Thymus (tissue), 11 donors: Measurements from ENCODE around the gene SEC22A. TPM values are rescaled to one million over a fixed set of nuclear protein-coding genes. Genes with fewer than 3 reads are reported as not detected.

ENCODE experiments used
- DNase-seq, 9 donors: peaks; one replicate each; pipeline ENCODE4 v3.0.0-alpha.2; 2013; ENCODE audit warnings: low spot score in 9 of 9, low read depth in 6 of 9, missing footprints in 1 of 9
- H3K27ac ChIP-seq, 2 donors: one replicate each; pipeline ENCODE4 v1.5.1; 2013; ENCODE audit warnings: control low read depth in 1 of 2, low read depth in 1 of 2, low read length in 1 of 2, mild to moderate bottlenecking in 1 of 2, moderate library complexity in 1 of 2
- H3K27me3 ChIP-seq, 2 donors: one replicate each; pipeline ENCODE4 v1.5.1; 2013; ENCODE audit warnings: low read length in 1 of 2; ENCODE audit not compliant: control insufficient read depth in 2 of 2, insufficient read depth in 1 of 2
- H3K36me3 ChIP-seq, 2 donors: one replicate each; pipeline ENCODE4 v1.5.1; 2013; ENCODE audit warnings: low read length in 1 of 2, mild to moderate bottlenecking in 1 of 2, moderate library complexity in 1 of 2; ENCODE audit not compliant: control insufficient read depth in 2 of 2, insufficient read depth in 2 of 2
- H3K4me1 ChIP-seq, 2 donors: one replicate each; pipeline ENCODE4 v1.5.1; 2013; ENCODE audit warnings: low read length in 2 of 2; ENCODE audit not compliant: control insufficient read depth in 2 of 2, insufficient read depth in 2 of 2
- H3K4me3 ChIP-seq, 2 donors: one replicate each; pipeline ENCODE4 v1.5.1; 2013; ENCODE audit warnings: low read length in 2 of 2, control low read depth in 1 of 2, mild to moderate bottlenecking in 1 of 2
- H3K9me3 ChIP-seq, 2 donors: one replicate each; pipeline ENCODE4 v1.5.1; 2013; ENCODE audit warnings: low read length in 1 of 2, mild to moderate bottlenecking in 1 of 2; ENCODE audit not compliant: control insufficient read depth in 2 of 2, insufficient read depth in 1 of 2
- WGBS: extraction: QIAGEN DNeasy Blood & Tissue Kit; methylation state at CpG from one replicate; pipeline ENCODE4 v1.1.7; 2013; 5-methylcytosine and 5-hydroxymethylcytosine counted together
- polyA plus RNA-seq: library from polyadenylated mRNA; stranded (reverse); fragments of 200-250 nt; gene quantifications from one replicate; pipeline ENCODE4 v1.2.3, GENCODE V29; 2013
- total RNA-seq: library from RNA; stranded (reverse); fragments of 120-200 nt; gene quantifications from one replicate; pipeline ENCODE4 v1.2.4, GENCODE V29; 2013
- donor health status: healthy.

Gene SEC22A
- total and polyA plus RNA-seq, 2 donors = 15.8 to 23.2 TPM

GRCh38 chr3:123279121-123279520 lies 77.4 kb downstream of the SEC22A start:
- WGBS = 85% methylated on average over 7 of the region's 7 CpGs
- Histone ChIP-seq H3K27me3 (no peaks in the 10 kb centered on the region), H3K36me3 (no peaks in the 10 kb centered on the region), H3K9me3 (no peaks in the 10 kb centered on the region), H3K4me3 (no peak overlapping the region), H3K4me1 (no peaks in the 10 kb centered on the region), H3K27ac (no peak overlapping the region)
- DNase-seq = no peak

GRCh38 chr3:123281406-123281805 lies 79.7 kb downstream of the SEC22A start:
- no peaks in the 10 kb centered on the region for H3K9me3 ChIP-seq
- no peaks in the 10 kb centered on the region for H3K4me1 ChIP-seq
- H3K27me3 ChIP-seq = no peaks in the 10 kb centered on the region
- no peak for DNase-seq
- no peaks in the 10 kb centered on the region for H3K36me3 ChIP-seq
- H3K4me3 ChIP-seq = no peak overlapping the region
- no peak overlapping the region for H3K27ac ChIP-seq
- 98% methylated on average over 3 of the region's 3 CpGs for WGBS

- Histone ChIP-seq H3K36me3 (no peaks in the 10 kb centered on the region), H3K4me3 (no peak overlapping the region), H3K27me3 (no peaks in the 10 kb centered on the region), H3K27ac (no peak overlapping the region), H3K9me3 (no peaks in the 10 kb centered on the region), H3K4me1 (no peaks in the 10 kb centered on the region)
- DNase-seq = no peak
- 98% methylated on average over 2 of the region's 2 CpGs for WGBS
Measured at GRCh38 chr3:123281929-123282328, 80.2 kb downstream of the SEC22A start.

- no peaks in the 10 kb centered on the region for H3K36me3 ChIP-seq
- H3K27me3 ChIP-seq = no peaks in the 10 kb centered on the region
- H3K27ac ChIP-seq = no peak overlapping the region
- DNase-seq = no peak
- WGBS = 96% methylated on average over 8 of the region's 8 CpGs
- H3K9me3 ChIP-seq = no peaks in the 10 kb centered on the region
- no peaks in the 10 kb centered on the region for H3K4me1 ChIP-seq
- H3K4me3 ChIP-seq = no peak overlapping the region
Measured at GRCh38 chr3:123282461-123282860, 80.7 kb downstream of the SEC22A start.

GRCh38 chr3:123283074-123283473 lies 81.3 kb downstream of the SEC22A start:
- no peaks in the 10 kb centered on the region for H3K9me3 ChIP-seq
- DNase-seq = no peak
- H3K36me3 ChIP-seq = no peaks in the 10 kb centered on the region
- no peak overlapping the region for H3K4me3 ChIP-seq
- no peak overlapping the region for H3K27ac ChIP-seq
- H3K27me3 ChIP-seq = no peaks in the 10 kb centered on the region
- H3K4me1 ChIP-seq = no peaks in the 10 kb centered on the region
- WGBS = 94% methylated on average over 9 of the region's 9 CpGs

- H3K27me3 ChIP-seq = no peaks in the 10 kb centered on the region
- no peaks in the 10 kb centered on the region for H3K4me1 ChIP-seq
- WGBS = 94% methylated on average over 17 of the region's 17 CpGs
- H3K36me3 ChIP-seq = no peaks in the 10 kb centered on the region
- H3K27ac ChIP-seq = no peak overlapping the region
- no peak overlapping the region for H3K4me3 ChIP-seq
- DNase-seq = no peak
- no peaks in the 10 kb centered on the region for H3K9me3 ChIP-seq
Measured at GRCh38 chr3:123283657-123284398, 82.1 kb downstream of the SEC22A start.

- H3K27ac ChIP-seq = no peak overlapping the region
- H3K4me3 ChIP-seq = no peak overlapping the region
- H3K4me1 ChIP-seq = no peaks in the 10 kb centered on the region
- no peak for DNase-seq
- H3K9me3 ChIP-seq = no peaks in the 10 kb centered on the region
- H3K36me3 ChIP-seq = no peaks in the 10 kb centered on the region
- H3K27me3 ChIP-seq = no peaks in the 10 kb centered on the region
- 94% methylated on average over 18 of the region's 18 CpGs for WGBS
Measured at GRCh38 chr3:123284399-123285010, 82.8 kb downstream of the SEC22A start.

GRCh38 chr3:123285066-123285465 lies 83.3 kb downstream of the SEC22A start:
- WGBS = 84% methylated on average over 9 of the region's 9 CpGs
- Histone ChIP-seq H3K27me3 (no peaks in the 10 kb centered on the region), H3K4me3 (no peak overlapping the region), H3K4me1 (no peaks in the 10 kb centered on the region), H3K36me3 (no peaks in the 10 kb centered on the region), H3K9me3 (no peaks in the 10 kb centered on the region), H3K27ac (no peak overlapping the region)
- no peak for DNase-seq

- WGBS = 93% methylated on average over 4 of the region's 4 CpGs
- DNase-seq = no peak
Measured at GRCh38 chr3:123285479-123285878, 83.7 kb downstream of the SEC22A start.

More at GRCh38 chr3:123285479-123285878, 83.7 kb downstream of the SEC22A start:
- no peak overlapping the region for H3K27ac ChIP-seq
- no peaks in the 10 kb centered on the region for H3K36me3 ChIP-seq
- H3K4me3 ChIP-seq = no peak overlapping the region
- no peaks in the 10 kb centered on the region for H3K4me1 ChIP-seq
- no peaks in the 10 kb centered on the region for H3K9me3 ChIP-seq
- no peaks in the 10 kb centered on the region for H3K27me3 ChIP-seq
